GM19099 (cell line): ENCODE data around the gene PRX.

ENCODE experiments used
- POLR2A ChIP-seq: IDR thresholded peaks from 3 replicates; pipeline ENCODE4 v1.6.1; 2011; ENCODE audit warnings: low read depth; ENCODE audit not compliant: insufficient read length; ENCODE audit errors: extremely low read depth

PRX gene

DNA sequence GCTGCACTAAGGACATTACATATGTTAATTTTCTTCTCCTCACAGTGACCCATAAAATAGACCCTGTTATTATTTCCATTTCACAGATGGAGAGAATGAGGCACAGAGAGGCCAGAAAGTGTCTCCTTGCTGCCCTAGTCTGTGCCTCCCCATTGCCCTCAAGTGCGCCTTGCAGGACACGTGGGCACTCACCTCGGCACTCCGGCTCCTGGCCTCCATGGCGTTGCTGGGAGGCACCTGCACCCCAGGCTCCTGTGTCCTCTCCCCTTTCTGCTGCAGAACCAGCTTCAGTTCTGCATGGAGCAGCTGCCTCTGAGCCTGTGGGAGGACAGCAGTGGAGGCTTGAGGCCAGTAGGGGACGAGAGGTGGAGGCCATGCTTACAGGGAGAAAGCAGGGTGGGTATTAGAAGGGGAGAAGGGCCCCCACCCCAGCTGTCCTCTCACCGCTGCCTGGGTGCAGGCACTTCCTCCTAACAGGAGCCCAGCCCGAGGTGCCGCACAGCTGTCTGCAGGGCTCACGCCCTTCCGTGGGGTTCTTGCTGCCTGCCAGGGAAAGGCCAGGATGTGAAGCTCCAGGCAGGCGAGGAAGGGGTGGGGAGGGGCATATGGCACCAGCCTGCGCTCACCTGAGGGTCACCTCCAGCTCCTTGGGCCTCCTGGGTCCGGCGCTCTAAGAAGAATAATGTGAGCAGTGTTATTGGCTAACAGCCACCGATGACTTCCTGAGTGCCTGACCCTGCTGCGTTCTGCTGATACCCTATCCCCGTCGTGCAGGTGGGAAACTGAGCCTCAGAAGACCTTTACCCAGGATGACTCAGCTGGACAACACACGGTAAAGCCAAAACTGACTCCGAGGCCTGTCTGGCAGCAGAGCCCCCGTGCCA is 5.2 kb downstream of the PRX start:
- no peak for TF ChIP-seq POLR2A

- no peak for TF ChIP-seq POLR2A
Observed at GRCh38 chr19:40403262-40403984, 9.8 kb downstream of the PRX start.

GRCh38 chr19:40400559-40400958 is 12.6 kb downstream of the PRX start:
- no peak for TF ChIP-seq POLR2A

DNA sequence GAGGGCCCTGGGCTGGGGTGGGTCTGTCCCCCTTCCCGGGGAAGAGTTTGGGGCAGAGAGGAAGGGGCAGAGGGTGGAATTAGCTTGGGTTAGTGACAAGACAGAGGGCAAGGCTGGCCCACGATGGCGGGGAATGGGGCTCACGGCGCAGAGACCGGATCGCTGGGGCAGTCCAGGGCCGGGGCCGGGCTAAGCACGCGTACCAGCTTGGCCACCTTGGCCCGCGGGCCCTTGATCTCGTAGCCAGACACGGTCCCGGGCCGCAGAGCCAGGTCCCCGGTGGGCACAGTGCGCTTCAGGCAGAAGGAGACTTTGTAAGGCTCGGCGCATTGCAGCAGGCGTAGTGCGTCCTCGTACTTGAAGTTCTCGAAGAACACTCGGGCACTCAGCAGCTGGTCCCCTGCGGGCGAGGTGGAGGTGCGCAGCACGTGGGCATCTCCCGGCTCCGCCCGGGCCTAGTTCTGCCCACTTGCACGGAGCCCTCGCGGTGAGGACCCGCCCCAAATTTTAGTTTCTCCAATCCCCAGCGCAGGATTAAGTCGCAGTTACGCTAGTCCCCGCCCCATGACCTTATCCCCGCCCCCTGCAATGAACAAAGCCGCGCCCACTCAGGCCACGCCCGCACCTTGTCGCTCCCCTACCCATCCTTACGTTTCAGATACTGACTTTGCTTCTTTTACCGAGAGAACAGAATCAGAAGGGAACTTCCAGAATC is 14.6 kb downstream of the PRX start:
- TF ChIP-seq POLR2A = no peak

GRCh38 chr19:40397568-40397906 is 15.6 kb downstream of the PRX start:
- TF ChIP-seq POLR2A = no peak

DNA sequence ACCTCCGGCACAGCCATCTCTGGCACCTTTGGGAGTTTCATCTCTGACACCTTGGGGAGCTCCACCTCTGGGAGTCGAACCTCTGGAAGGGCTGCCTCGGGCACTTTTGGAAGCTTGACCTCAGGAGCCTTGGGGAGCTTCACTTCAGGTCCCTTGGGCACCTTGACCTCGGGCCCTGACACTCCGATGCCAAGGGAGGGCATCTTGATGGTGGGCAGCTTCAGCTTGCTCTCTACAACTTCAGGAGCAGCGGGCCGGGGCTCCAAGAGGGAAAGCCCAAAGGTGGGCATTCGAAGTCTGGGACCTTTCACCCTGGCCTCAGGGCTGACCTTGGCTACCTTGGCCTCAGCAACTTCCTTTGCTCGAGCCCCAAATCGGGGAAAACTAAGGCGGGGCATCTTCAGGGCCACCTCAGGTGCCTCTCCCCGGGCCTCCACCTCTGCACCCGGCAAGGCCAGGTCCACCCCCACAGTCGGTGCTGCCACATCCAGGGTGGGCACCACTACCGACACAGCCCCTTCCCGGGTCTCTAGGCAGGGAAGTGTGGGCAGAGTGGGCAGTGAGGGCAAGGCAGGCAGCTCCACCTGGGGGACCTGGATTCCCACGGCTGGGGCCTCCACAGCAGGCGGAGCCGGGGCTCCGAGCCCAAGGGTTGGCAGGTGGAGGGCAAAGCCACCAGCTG is 16.2 kb downstream of the PRX start:
- no peak for TF ChIP-seq POLR2A

DNA sequence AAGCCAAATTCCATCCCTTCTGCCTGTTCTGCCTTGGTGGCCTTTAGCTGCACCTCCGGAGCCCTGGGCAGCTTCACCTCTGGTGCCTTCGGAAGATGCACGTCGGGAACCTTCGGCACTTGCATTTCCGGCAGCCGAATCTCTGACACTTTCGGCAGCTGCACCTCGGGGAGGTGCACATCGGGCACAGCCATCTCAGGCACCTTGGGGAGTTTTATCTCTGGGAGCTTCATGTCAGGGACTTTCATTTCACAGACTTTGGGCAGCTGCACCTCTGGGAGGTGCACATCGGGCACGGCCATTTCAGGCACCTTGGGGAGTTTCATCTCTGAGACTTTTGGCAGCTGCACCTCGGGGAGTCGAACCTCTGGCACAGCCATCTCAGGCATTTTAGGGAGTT is 17.2 kb downstream of the PRX start:
- TF ChIP-seq POLR2A = no peak

DNA sequence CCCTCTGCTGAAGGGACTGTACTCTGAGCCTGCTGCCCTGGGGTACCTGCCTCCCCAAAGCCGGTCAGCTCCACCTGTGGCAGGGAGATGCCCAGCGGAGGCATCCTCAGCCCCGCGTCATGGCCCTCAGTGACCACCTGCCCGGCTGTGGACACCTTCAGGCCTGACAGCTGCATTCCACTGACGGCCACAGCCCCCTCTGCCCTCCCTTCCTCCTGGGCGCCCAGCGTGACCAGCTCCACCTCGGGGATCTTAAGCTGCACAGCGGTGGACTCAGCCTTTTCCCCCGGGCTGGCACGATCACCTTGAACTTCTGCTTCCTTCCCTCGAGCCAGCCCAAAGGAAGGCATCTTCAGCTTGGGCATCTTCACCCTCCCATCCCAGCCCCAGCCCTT is 18.4 kb downstream of the PRX start:
- no peak for TF ChIP-seq POLR2A

DNA sequence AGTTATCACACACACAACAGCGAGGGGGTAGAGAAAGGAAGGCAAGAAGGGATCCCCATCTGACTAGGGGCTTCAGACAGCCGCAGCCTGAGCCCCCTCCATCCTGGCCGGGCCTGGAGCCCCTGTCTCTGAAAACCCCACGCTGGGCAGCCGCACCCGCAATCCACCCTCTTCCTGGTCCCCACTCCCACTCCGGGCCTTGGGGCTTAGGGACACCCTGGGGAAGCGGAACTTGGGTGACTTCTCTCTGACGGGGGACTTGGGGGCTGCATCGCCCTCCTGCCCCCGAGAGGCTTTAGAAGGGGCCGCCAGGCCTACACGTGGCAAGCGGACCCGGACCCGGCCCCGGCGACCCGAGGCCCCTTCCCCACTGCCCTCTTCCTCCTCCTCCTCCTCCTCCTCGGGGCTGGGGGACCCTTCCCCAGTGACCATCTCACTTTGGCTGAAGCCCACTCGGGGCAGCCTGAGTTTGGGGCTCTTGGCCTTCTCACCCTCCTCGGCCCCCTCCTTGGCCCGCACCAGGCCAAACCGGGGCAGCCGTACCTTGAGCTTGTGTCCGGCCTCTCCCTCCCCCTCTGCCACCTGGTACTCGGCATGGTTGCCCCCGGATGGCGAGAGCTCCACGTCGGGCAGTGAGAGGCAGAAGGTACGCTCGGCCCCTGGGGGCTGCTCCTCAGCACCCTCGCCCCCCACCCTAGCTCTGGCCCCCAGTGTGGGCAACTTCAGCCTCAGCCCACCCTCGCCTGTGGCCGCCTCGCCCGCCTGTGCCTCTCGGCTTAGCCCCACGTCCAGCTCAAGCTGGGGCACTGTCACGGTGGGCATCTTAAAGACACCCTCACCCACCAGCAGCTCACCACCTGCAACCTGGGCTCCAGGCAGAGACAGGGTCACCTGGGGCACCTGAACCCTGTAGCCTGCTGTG is 19.0 kb downstream of the PRX start:
- TF ChIP-seq POLR2A = no peak

GRCh38 chr19:40392894-40393517 is 20.2 kb downstream of the PRX start:
- TF ChIP-seq POLR2A = no peak

DNA sequence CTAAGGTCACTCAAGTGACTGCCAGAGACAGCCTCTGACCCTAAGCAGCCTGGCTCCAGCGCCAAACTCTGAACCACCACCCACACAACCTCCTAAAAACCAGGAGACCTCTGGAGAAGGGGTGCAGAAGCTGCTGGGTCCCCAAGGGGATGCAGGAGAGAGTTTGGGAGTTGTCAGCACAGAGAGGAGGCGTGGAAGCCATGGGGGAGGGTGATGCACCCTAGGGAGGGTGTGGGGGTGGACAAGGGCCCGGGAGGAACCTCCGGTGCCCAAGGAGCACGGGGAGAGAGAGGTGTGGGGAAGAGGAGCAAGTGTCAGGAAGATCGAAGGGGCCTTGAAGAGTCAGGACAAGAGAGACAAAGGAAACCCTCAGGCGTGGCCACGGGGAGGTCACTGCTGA is 21.1 kb downstream of the PRX start:
- TF ChIP-seq POLR2A = no peak

- no peak for TF ChIP-seq POLR2A
Observed at GRCh38 chr19:40390084-40390742, 23.0 kb downstream of the PRX start, which contains the start of gene HIPK4. Gene HIPK4 (minus strand): TSS chr19:40390181. CDS start chr19:40389902, 279 bp downstream.

GRCh38 chr19:40389404-40390083 is 23.6 kb downstream of the PRX start:
- no peak for TF ChIP-seq POLR2A

DNA sequence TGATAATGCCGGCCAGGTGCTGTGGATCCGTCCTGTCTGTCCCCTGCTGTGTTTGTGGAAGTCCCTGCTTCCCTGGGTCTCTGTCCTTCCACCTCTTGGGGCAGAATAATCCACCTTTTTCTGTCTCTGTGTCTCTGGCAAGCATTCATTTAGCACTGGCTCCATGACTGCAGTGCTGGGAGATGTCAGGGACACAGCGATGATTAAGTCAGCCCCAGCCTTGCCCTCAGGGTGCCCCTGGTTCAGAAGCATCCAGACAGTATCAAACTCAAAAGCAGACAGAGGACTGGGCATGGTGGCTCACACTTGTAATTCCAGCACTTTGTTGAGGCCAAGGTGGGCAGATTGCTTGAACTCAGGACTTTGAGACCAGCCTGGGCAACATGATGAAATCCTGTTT is 24.7 kb downstream of the PRX start:
- no peak for TF ChIP-seq POLR2A
